PC-9 (cell line): ENCODE measurements around the gene SEMA5A. TPM values are rescaled to one million over a fixed set of nuclear protein-coding genes. Genes with fewer than 3 reads are reported as not detected.

Experiments
- BruUV-seq: library from RNA; stranded (reverse); fragments of 400-500 nt; replicated peaks from 2 replicates; lab custom pipeline; 2021; lab: Mats Ljungman, UMichigan
- CTCF ChIA-PET: fragments of 300-600 bp; sonication (Branson Sonifier 250); formaldehyde crosslinking; loops from one replicate; lab custom pipeline; 2022; ENCODE audit warnings: antibody characterized with exemption; lab: Charles Lee
- POLR2A ChIA-PET: fragments of 300-600 bp; sonication (Branson Sonifier 250); formaldehyde crosslinking; loops from one replicate; lab custom pipeline; 2022; ENCODE audit warnings: antibody characterized with exemption; ENCODE audit not compliant: unreplicated experiment; lab: Charles Lee
- DNase-seq, 2 experiments: peaks; one replicate each; pipeline versions ENCODE4 v3.0.0 to v3.0.0-alpha.2; 2015 to 2022; ENCODE audit warnings: mixed read lengths in 1 of 2
- H2AFZ ChIP-seq: fragments of 200-600 bp; sonication (generic); 2 replicates; pipeline ENCODE4 v1.8.1; 2017; ENCODE audit warnings: antibody characterized with exemption
- H3F3A ChIP-seq: fragments of 200-600 bp; sonication (generic); 2 replicates; pipeline ENCODE4 v1.8.1; 2017; ENCODE audit warnings: antibody characterized with exemption, mild to moderate bottlenecking, low read depth; ENCODE audit not compliant: insufficient read depth
- H3K27ac ChIP-seq: fragments of 200-600 bp; sonication (generic); 2 replicates; pipeline ENCODE4 v1.6.1; 2016; ENCODE audit warnings: mixed run types
- H3K27me3 ChIP-seq: fragments of 200-600 bp; sonication (generic); 2 replicates; pipeline ENCODE4 v1.6.1; 2016; ENCODE audit warnings: low read depth, mixed run types; ENCODE audit not compliant: insufficient read depth
- H3K36me3 ChIP-seq: fragments of 200-600 bp; sonication (generic); 2 replicates; pipeline ENCODE4 v1.6.1; 2016; ENCODE audit warnings: low read depth, mixed run types
- H3K4me1 ChIP-seq: fragments of 200-600 bp; sonication (generic); replicated peaks from 2 replicates; pipeline ENCODE4 v1.6.1; 2016; ENCODE audit warnings: mixed run types; ENCODE audit not compliant: insufficient read depth
- H3K4me2 ChIP-seq: fragments of 200-600 bp; sonication (generic); 2 replicates; pipeline ENCODE4 v1.6.1; 2017; ENCODE audit warnings: mixed run types
- H3K4me3 ChIP-seq: fragments of 200-600 bp; sonication (generic); 2 replicates; pipeline ENCODE4 v1.6.1; 2016; ENCODE audit warnings: mixed run types
- H3K79me2 ChIP-seq: fragments of 200-600 bp; sonication (generic); 2 replicates; pipeline ENCODE4 v1.6.1; 2017; ENCODE audit warnings: low read depth, mixed run types
- H3K9me2 ChIP-seq: fragments of 200-600 bp; sonication (generic); 2 replicates; pipeline ENCODE4 v1.8.1; 2017; ENCODE audit warnings: mild to moderate bottlenecking; ENCODE audit not compliant: insufficient read depth
- H3K9me3 ChIP-seq: fragments of 200-600 bp; sonication (generic); 2 replicates; pipeline ENCODE4 v1.8.1; 2016; ENCODE audit warnings: low read depth; ENCODE audit not compliant: insufficient read depth
- H4K20me1 ChIP-seq: fragments of 200-600 bp; sonication (generic); 2 replicates; pipeline ENCODE4 v1.8.1; 2017; ENCODE audit not compliant: insufficient read depth
- EZH2 ChIP-seq: fragments of 200-600 bp; sonication (generic); IDR thresholded peaks from 2 replicates; pipeline ENCODE4 v1.8.0; 2017; ENCODE audit warnings: antibody characterized with exemption, low read depth
- intact Hi-C: fragments of 100-400 bp; cut with micrococcal nuclease; formaldehyde crosslinking; loops from one replicate; pipeline ENCODE4 v1.10.0; 2022; ENCODE audit not compliant: unreplicated experiment
- total RNA-seq: library from RNA; stranded (reverse); gene quantifications from 2 replicates; pipeline ENCODE4 v1.2.3, GENCODE V29; 2021
- TF ChIP-seq, protein P1 (sequence below): fragments of 200-600 bp; sonication (generic); conservative IDR thresholded peaks from 2 replicates; pipeline ENCODE4 v1.6.1; 2017; ENCODE audit warnings: mixed run types, antibody characterized with exemption, mild to moderate bottlenecking, moderate library complexity

Gene SEMA5A
- total RNA-seq, 1 experiment from 2014 or later, result not detected

DNA sequence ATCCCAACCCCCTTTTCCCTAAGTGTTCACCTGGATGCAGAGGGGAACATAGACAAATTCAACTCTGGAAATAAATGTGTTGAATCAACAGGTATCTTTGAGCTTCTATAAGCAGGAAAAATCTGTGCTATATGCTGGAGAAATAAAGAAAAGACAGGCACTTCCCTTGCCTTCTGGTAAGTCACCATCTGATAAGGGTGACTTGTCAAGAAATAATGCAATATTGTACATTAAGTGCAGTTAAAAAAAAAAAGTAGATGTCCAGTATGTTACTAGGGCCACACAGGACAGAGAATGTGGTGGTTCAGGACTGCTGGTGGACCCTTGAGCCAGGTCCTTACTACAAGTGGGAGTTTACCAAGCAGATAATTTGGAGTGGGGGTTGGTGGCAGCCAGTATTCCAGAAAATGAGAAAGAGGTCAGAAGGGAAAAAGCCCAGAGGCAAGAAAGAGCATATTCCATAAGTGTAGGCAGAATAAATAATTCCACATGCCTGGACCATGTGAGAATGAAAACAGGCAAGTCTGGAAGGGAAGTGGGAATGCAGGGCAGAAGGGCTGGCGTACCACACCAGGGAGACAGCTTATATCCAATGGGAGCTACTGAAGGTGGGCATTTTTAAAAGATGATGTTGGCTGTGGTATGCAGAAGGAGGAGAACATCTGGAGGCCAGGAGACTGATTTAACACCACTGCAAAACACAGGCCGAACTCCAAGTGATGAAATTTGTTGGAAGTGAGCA, 209.9 kb downstream of the SEMA5A start:
- H3K4me3 ChIP-seq, result no peak overlapping the region
- no TSS peak for BruUV-seq
- H3K9me2 ChIP-seq, result no peaks in the 10 kb centered on the region
- 0 out of 2 replicates have a peak, but pooled peaks cover 4% of the 10 kb centered on the region for H3K9me3 ChIP-seq
- POLR2A ChIA-PET, result no interaction called here
- no peak for DNase-seq
- H3K4me2 ChIP-seq, result no peak overlapping the region
- H3K27me3 ChIP-seq, result no peaks in the 10 kb centered on the region
- H3K36me3 ChIP-seq, result no peaks in the 10 kb centered on the region
- H4K20me1 ChIP-seq, result no peaks in the 10 kb centered on the region
- peaks cover 8% of the 10 kb centered on the region; the same call in 1 of the 2 replicates for H3K4me1 ChIP-seq
- H3K27ac ChIP-seq, result no peak overlapping the region
- CTCF ChIA-PET, result no interaction called here
- no peak for TF ChIP-seq EZH2
- TF ChIP-seq, protein P1, sequence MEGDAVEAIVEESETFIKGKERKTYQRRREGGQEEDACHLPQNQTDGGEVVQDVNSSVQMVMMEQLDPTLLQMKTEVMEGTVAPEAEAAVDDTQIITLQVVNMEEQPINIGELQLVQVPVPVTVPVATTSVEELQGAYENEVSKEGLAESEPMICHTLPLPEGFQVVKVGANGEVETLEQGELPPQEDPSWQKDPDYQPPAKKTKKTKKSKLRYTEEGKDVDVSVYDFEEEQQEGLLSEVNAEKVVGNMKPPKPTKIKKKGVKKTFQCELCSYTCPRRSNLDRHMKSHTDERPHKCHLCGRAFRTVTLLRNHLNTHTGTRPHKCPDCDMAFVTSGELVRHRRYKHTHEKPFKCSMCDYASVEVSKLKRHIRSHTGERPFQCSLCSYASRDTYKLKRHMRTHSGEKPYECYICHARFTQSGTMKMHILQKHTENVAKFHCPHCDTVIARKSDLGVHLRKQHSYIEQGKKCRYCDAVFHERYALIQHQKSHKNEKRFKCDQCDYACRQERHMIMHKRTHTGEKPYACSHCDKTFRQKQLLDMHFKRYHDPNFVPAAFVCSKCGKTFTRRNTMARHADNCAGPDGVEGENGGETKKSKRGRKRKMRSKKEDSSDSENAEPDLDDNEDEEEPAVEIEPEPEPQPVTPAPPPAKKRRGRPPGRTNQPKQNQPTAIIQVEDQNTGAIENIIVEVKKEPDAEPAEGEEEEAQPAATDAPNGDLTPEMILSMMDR, result no peak
- no peak overlapping the region for H2AFZ ChIP-seq
- no peaks in the 10 kb centered on the region for H3F3A ChIP-seq
- H3K79me2 ChIP-seq, result no peaks in the 10 kb centered on the region
- intact Hi-C loops, result no loop called here

DNA sequence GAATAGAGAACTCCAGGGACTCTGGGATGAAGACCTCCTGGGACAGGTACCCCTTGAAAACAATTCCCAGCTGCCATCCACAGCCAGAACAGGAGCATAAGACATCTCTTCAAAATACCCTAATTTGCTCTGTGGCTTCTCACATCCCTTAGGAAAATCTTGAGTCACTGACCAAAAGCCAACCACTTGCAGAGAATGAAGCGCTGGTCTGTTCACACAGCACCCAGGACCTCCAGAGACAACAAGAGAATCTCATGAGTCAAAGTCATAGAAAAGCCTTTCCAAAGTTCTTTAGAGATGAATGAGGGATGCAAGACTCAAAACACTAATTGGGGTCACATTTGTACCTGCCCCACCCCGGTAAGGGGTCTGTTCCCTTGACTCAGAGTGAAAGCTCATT, 210.6 kb downstream of the SEMA5A start:
- no peaks in the 10 kb centered on the region for H3K79me2 ChIP-seq
- no peaks in the 10 kb centered on the region for H3F3A ChIP-seq
- no peaks in the 10 kb centered on the region for H4K20me1 ChIP-seq
- no peak for DNase-seq
- no peaks in the 10 kb centered on the region for H3K9me2 ChIP-seq
- intact Hi-C loops, result no loop called here
- no peak overlapping the region for H3K4me2 ChIP-seq
- POLR2A ChIA-PET, result no interaction called here
- H3K36me3 ChIP-seq, result no peaks in the 10 kb centered on the region
- TF ChIP-seq EZH2, result no peak
- TF ChIP-seq, protein P1, result no peak
- 0 out of 2 replicates have a peak, but pooled peaks cover 4% of the 10 kb centered on the region for H3K9me3 ChIP-seq
- H3K27ac ChIP-seq, result no peak overlapping the region
- peaks cover 8% of the 10 kb centered on the region; the same call in 1 of the 2 replicates for H3K4me1 ChIP-seq
- no TSS peak for BruUV-seq
- CTCF ChIA-PET, result no interaction called here
- no peaks in the 10 kb centered on the region for H3K27me3 ChIP-seq
- no peak overlapping the region for H3K4me3 ChIP-seq
- no peak overlapping the region for H2AFZ ChIP-seq

DNA sequence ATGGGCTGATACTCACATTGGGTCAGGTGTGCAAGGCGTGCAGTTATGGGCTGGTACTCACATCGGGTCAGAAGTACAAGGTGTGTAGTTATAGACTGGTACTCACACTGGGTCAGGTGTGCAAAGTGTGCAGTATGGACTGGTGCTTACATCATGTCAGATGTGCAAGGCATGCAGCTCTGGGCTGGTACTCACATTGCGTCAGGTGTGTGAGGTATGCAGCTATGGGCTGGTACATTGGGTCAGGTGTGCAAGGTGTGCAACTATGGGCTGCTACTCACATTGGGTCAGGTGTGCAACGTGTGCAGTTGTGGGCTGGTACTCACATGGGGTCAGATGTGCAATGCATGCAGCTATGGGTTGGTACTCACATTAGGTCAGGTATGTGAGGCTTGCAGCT, 213.8 kb downstream of the SEMA5A start:
- no peak for TF ChIP-seq EZH2
- TF ChIP-seq, protein P1, result no peak
- no peaks in the 10 kb centered on the region for H3K9me2 ChIP-seq
- no peak overlapping the region for H3K27ac ChIP-seq
- H3K9me3 ChIP-seq, result no peaks in the 10 kb centered on the region
- intact Hi-C loops, result no loop called here
- H3K4me2 ChIP-seq, result no peak overlapping the region
- ChIA-PET CTCF (no interaction called here), POLR2A (no interaction called here)
- no peak for DNase-seq
- no peaks in the 10 kb centered on the region for H3K36me3 ChIP-seq
- no peak overlapping the region for H2AFZ ChIP-seq
- no peak overlapping the region for H3K4me3 ChIP-seq
- no peaks in the 10 kb centered on the region for H4K20me1 ChIP-seq
- no peaks in the 10 kb centered on the region for H3F3A ChIP-seq
- BruUV-seq, result no TSS peak
- no peaks in the 10 kb centered on the region for H3K27me3 ChIP-seq
- no peaks in the 10 kb centered on the region for H3K79me2 ChIP-seq
- no peaks in the 10 kb centered on the region for H3K4me1 ChIP-seq
